NOMO-1 treated with DMSO at 0.1 percent for 48 hours (cell line): ENCODE measurements around the gene MAMDC4.
"Not testable (repeated sequence)": the region's sequence is repeated elsewhere in the genome, so short reads cannot be mapped to it uniquely, and the experiment has no call there.

Source experiments
- DNase-seq: peaks from one replicate; lab custom pipeline; 2025; ENCODE audit not compliant: unreplicated experiment; lab: John Stamatoyannopoulos, UW

The MAMDC4 gene

GRCh38 chr9:136838314-136839228 lies 13.6 kb upstream of the MAMDC4 start:
- DNase-seq: no peak

- DNase-seq: no peak
Observed at GRCh38 chr9:136839229-136840139, 12.7 kb upstream of the MAMDC4 start.

- no peak for DNase-seq
Observed at GRCh38 chr9:136840140-136840876, 11.8 kb upstream of the MAMDC4 start.

GRCh38 chr9:136840877-136841645 lies 11.1 kb upstream of the MAMDC4 start:
- DNase-seq: no peak

GRCh38 chr9:136841646-136842379 lies 10.3 kb upstream of the MAMDC4 start:
- not testable (repeated sequence) for DNase-seq

GRCh38 chr9:136842380-136842948 lies 9.7 kb upstream of the MAMDC4 start, which contains the start of gene AJM1:
Gene AJM1 (plus strand): TSS chr9:136842478. CDS start chr9:136844415, 1,937 bp downstream.
- DNase-seq: peak; percentile 69

GRCh38 chr9:136843159-136843800 lies 8.9 kb upstream of the MAMDC4 start:
- not testable (repeated sequence) for DNase-seq

- peak; percentile 9 for DNase-seq
Observed at GRCh38 chr9:136843801-136844740, 8.1 kb upstream of the MAMDC4 start.

- no peak for DNase-seq
Observed at GRCh38 chr9:136844761-136845464, 7.2 kb upstream of the MAMDC4 start.

- DNase-seq: no peak
Observed at GRCh38 chr9:136845465-136846260, 6.5 kb upstream of the MAMDC4 start.

GRCh38 chr9:136846376-136847087 lies 5.6 kb upstream of the MAMDC4 start:
- no peak for DNase-seq

GRCh38 chr9:136847088-136847825 lies 4.9 kb upstream of the MAMDC4 start:
- no peak for DNase-seq

GRCh38 chr9:136847826-136848392 lies 4.2 kb upstream of the MAMDC4 start:
- peak; percentile 88 for DNase-seq

- DNase-seq: peak; percentile 54
Observed at GRCh38 chr9:136848393-136849037, 3.6 kb upstream of the MAMDC4 start.
